HepG2 (cell line): ENCODE results near the gene NIN. TPM values are rescaled to one million over a fixed set of nuclear protein-coding genes. Genes with fewer than 3 reads are reported as not detected.

Experiments
- ATAC-seq: fragments of 200-7000 bp; cut with Tn5 transposase; 3 replicates; pipeline ENCODE4 v1.9.1; 2020; ENCODE audit warnings: mild to moderate bottlenecking, moderate library complexity
- BruUV-seq: library from RNA; stranded (reverse); fragments of 400-500 nt; replicated peaks from 2 replicates; lab custom pipeline; 2021; lab: Mats Ljungman, UMichigan
- CTCF ChIA-PET: fragments of 300-600 bp; formaldehyde crosslinking; extraction: SDS; loops from one replicate; lab custom pipeline; 2021; ENCODE audit warnings: low total read pairs, inconsistent platforms, low intra/inter-chr PET ratio; lab: Yijun Ruan, JAX
- POLR2A ChIA-PET: fragments of 350-600 bp; sonication (Branson Sonifier 250); formaldehyde crosslinking; loops from one replicate; lab custom pipeline; 2020; ENCODE audit warnings: antibody characterized with exemption, inconsistent platforms; lab: Yijun Ruan, JAX
- DNase-seq: peaks from one replicate; pipeline ENCODE4 v3.0.0-alpha.2; 2015; ENCODE audit warnings: low spot score
- FAIRE-seq: peaks from 3 replicates; lab custom pipeline; 2011; peaks lifted over from hg19 to GRCh38; lab: Jason Lieb, UNC
- H2AFZ ChIP-seq: one replicate; pipeline ENCODE4 v1.6.1; 2011; ENCODE audit warnings: low read length, inconsistent platforms
- H3K27ac ChIP-seq: fragments of 300-600 bp; 3 replicates; pipeline ENCODE4 v1.8.0; 2011; ENCODE audit warnings: mixed run types, mild to moderate bottlenecking, mixed read lengths, low read length, inconsistent platforms; ENCODE audit not compliant: insufficient read depth; ENCODE audit errors: extremely low read length
- H3K27me3 ChIP-seq, 2 experiments: fragments of 200-600 bp in 1 of 2; 2 replicates in 1 of 2; 3 replicates in 1 of 2; pipeline versions ENCODE4 v1.6.0 to v1.8.0; 2011; ENCODE audit warnings: low read length in 2 of 2, mild to moderate bottlenecking in 2 of 2, moderate library complexity in 2 of 2, inconsistent platforms in 1 of 2; ENCODE audit not compliant: insufficient read depth in 2 of 2, control insufficient read depth in 1 of 2
- H3K36me3 ChIP-seq, 2 experiments: fragments of 200-600 bp in 1 of 2; replicated peaks in 1 of 2; 2 replicates in 1 of 2; 3 replicates in 1 of 2; pipeline versions ENCODE4 v1.5.1 to v1.8.0; 2011; ENCODE audit warnings: low read length in 2 of 2, inconsistent platforms in 1 of 2; ENCODE audit not compliant: insufficient read depth in 2 of 2, control insufficient read depth in 1 of 2
- H3K4me1 ChIP-seq: 2 replicates; pipeline ENCODE4 v1.5.1; 2012; ENCODE audit warnings: low read length, inconsistent platforms; ENCODE audit not compliant: insufficient read depth
- H3K4me2 ChIP-seq: 2 replicates; pipeline ENCODE4 v1.6.0; 2011; ENCODE audit warnings: low read depth, low read length, inconsistent platforms
- H3K4me3 ChIP-seq, 3 experiments: fragments of 200-600 bp in 1 of 3; sonication (generic), shearing (Covaris generic) in 1 of 3; replicated peaks in 1 of 3; 2 replicates each; pipeline ENCODE4 v1.5.1; 2011 to 2016; ENCODE audit warnings: low read length in 3 of 3, inconsistent platforms in 2 of 3, low read depth in 2 of 3, mild to moderate bottlenecking in 2 of 3, control low read depth in 1 of 3, mixed read lengths in 1 of 3; ENCODE audit not compliant: insufficient read depth in 1 of 3
- H3K79me2 ChIP-seq: one replicate; pipeline ENCODE4 v1.6.1; 2011; ENCODE audit warnings: low read length, inconsistent platforms; ENCODE audit not compliant: insufficient read depth
- H3K9ac ChIP-seq: 2 replicates; pipeline ENCODE4 v1.6.0; 2011; ENCODE audit warnings: mild to moderate bottlenecking, low read depth, low read length, inconsistent platforms; ENCODE audit not compliant: insufficient read depth
- H3K9me3 ChIP-seq: 2 replicates; pipeline ENCODE4 v1.5.1; 2012; ENCODE audit warnings: mild to moderate bottlenecking, low read length
- H4K20me1 ChIP-seq: 2 replicates; pipeline ENCODE4 v1.6.0; 2011; ENCODE audit warnings: inconsistent platforms, mild to moderate bottlenecking, low read length, moderate library complexity; ENCODE audit not compliant: insufficient read depth
- PAF1 ChIP-seq: IDR thresholded peaks from 2 replicates; pipeline ENCODE4 v1.6.1; 2016; ENCODE audit warnings: missing genetic modification reagents, missing compliant biosample characterization
- ZNF124 ChIP-seq: sonication (generic); formaldehyde crosslinking; IDR thresholded peaks from 2 replicates; pipeline ENCODE4 v1.4.0; 2020; ENCODE audit warnings: missing genetic modification reagents
- ZNF770 ChIP-seq: sonication (generic); formaldehyde crosslinking; IDR thresholded peaks from 2 replicates; pipeline ENCODE4 v1.5.0; 2020; ENCODE audit warnings: mild to moderate bottlenecking, missing genetic modification reagents
- WGBS: methylation state at CpG from one replicate; pipeline ENCODE4 v1.1.6; 2017; ENCODE audit warnings: low lambda C conversion rate; 5-methylcytosine and 5-hydroxymethylcytosine counted together
- in situ Hi-C: cut with HindIII; loops from 2 replicates; pipeline ENCODE4 v1.10.0; 2017; ENCODE audit warnings: low pct_unique_long_range_greater_than_20kb; ENCODE audit not compliant: extremely low pct_ligation_motif_present
- intact Hi-C: fragments of 100-400 bp; cut with micrococcal nuclease; formaldehyde crosslinking; loops from one replicate; pipeline ENCODE4 v1.10.0; 2022; ENCODE audit not compliant: unreplicated experiment
- polyA plus RNA-seq, 8 experiments: library from polyadenylated mRNA; depleted of rRNA in 3 of 8; stranded (reverse) in 7 of 8; unstranded in 1 of 8; fragments of >200 nt; fragmentation: Illumina TruSeq in 4 of 8; extraction: Trizol in 4 of 8; gene quantifications; 2 replicates each; pipeline versions ENCODE4 v1.2.1 to v1.2.3, GENCODE V29; 2011 to 2016; ENCODE audit warnings: low read depth in 4 of 8, missing spikeins in 1 of 8, mixed read lengths in 1 of 8; ENCODE audit not compliant: insufficient read depth in 1 of 8
- total RNA-seq, 5 experiments: library from RNA; depleted of rRNA; stranded (reverse); fragments of >200 nt; fragmentation: Illumina TruSeq; extraction: Trizol; gene quantifications; 2 replicates each; pipeline ENCODE4 v1.2.3, GENCODE V29; 2016; ENCODE audit warnings: low read depth in 1 of 5
- TF ChIP-seq, protein P1 (sequence below): sonication (generic); formaldehyde crosslinking; IDR thresholded peaks from 2 replicates; pipeline ENCODE4 v1.5.0; 2020; ENCODE audit warnings: mild to moderate bottlenecking, missing genetic modification reagents

NIN gene
- total and polyA plus RNA-seq, 2 of the 13 experiments (the other 11 are each of a cell fraction or from before 2014, with no cell fraction given), result 2.8 to 9.7 TPM

- TF ChIP-seq, protein P1, sequence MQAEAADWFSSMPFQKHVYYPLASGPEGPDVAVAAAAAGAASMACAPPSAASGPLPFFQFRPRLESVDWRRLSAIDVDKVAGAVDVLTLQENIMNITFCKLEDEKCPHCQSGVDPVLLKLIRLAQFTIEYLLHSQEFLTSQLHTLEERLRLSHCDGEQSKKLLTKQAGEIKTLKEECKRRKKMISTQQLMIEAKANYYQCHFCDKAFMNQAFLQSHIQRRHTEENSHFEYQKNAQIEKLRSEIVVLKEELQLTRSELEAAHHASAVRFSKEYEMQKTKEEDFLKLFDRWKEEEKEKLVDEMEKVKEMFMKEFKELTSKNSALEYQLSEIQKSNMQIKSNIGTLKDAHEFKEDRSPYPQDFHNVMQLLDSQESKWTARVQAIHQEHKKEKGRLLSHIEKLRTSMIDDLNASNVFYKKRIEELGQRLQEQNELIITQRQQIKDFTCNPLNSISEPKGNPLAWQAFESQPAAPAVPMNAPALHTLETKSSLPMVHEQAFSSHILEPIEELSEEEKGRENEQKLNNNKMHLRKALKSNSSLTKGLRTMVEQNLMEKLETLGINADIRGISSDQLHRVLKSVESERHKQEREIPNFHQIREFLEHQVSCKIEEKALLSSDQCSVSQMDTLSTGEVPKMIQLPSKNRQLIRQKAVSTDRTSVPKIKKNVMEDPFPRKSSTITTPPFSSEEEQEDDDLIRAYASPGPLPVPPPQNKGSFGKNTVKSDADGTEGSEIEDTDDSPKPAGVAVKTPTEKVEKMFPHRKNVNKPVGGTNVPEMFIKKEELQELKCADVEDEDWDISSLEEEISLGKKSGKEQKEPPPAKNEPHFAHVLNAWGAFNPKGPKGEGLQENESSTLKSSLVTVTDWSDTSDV, result no peak
- no peak for TF ChIP-seq PAF1 (CRISPR knock-in tag)
Observed at GRCh38 chr14:50804181-50804721, 26.7 kb downstream of the NIN start (continued).

GRCh38 chr14:50801706-50802105 lies 29.3 kb downstream of the NIN start:
- Histone ChIP-seq H3K36me3 (peaks cover 0 to 3% of the 10 kb centered on the region in 2 experiments; a peak in 1 of 5 replicates), H4K20me1 (no peaks in the 10 kb centered on the region), H3K4me2 (no peak overlapping the region), H3K79me2 (no peaks in the 10 kb centered on the region), H3K9me3 (no peaks in the 10 kb centered on the region), H3K27me3 (no peaks in the 10 kb centered on the region), H3K4me1 (no peaks in the 10 kb centered on the region), H3K4me3 (no peak overlapping the region), H2AFZ (no peak overlapping the region), H3K27ac (no peak overlapping the region), H3K9ac (no peak overlapping the region)
- no peak for FAIRE-seq
- no TSS peak for BruUV-seq
- CTCF ChIA-PET, result no interaction called here
- intact Hi-C loops (no loop called here), in situ Hi-C loops (no loop called here)
- WGBS, result 96% methylated on average over 1 of the region's 1 CpG
- TF ChIP-seq ZNF124 (no peak), ZNF770 (CRISPR knock-in tag) (no peak)
- DNase-seq, result no peak
- POLR2A ChIA-PET, result no interaction called here
- no peak for ATAC-seq
